Stimulated activated naive CD8-positive, alpha-beta T cell treated with anti-CD3 and anti-CD28 coated beads, Interleukin-15, Interleukin-2, amounts not matched to agents 100 U/mL and 50 U/mL, for 24 hours (primary cell): ENCODE data around the gene RABIF.
"Not testable (repeated sequence)": the region's sequence is repeated elsewhere in the genome, so short reads cannot be mapped to it uniquely, and the experiment has no call there.

Experiments
- ATAC-seq: fragments of 150-1000 bp; cut with Tn5 transposase; one replicate; pipeline ENCODE4 v1.10.0; 2021
- DNase-seq: peaks from one replicate; pipeline ENCODE4 v3.0.0; 2021

Gene RABIF

DNA sequence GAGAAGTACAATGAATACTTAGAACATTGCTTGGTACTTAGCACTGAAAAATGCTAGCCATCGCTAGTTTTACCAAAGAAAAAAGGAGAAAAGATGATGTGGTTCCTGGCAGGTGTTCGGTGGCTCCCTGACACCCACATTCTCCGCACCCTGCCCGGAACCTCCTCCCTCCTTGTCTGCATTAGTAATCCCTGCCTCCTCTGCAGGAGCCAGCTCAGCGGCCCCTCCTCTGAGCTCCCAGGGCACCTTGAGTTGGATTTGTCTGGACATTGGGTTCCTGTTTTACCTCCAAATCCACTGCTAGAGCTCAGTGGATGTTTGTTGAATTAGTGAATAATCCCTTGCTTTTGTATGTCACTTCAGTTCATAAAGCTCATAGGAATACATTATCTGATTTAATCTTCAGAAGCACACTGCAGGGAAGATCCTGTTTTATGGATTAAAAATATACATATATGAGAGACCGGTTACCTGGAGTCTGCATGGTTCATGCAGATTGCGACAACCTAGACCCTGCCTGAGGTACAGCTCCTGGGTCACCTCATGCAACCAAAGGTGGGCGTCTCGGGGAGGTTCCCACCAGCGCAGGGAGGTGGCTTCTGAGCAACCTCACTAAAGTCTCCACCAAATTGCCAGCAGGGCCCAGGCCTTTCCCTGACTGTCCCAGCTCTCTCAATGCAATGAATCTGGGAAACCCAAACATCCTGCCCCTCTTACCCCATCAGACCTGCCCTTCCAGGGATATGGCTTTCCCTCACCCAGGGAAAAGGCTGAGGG, 54.0 kb downstream of the RABIF start:
- ATAC-seq (peak; percentile 60), DNase-seq (peak; percentile 25)

DNA sequence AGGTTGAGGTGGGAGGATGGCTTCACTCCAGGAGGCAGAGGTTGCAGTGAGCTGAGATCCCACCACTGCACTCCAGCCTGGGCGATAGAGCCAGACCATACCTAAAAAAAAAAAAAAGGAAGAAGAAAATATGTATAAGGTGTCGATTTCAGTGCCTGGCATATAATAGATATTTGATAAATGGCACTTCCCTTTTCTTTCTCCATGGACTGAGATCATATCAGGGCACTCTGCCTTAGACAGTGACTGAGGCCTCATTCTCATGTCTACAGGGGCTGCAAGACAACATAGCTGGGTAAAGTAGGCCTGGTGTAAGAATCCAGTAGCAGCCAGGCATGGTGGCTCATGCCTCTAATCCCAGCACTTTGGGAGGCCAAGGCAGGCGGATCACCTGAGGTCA, 57.0 kb downstream of the RABIF start:
- no peak for DNase-seq
- ATAC-seq: no peak

- not testable (repeated sequence) for ATAC-seq, DNase-seq
These were observed 59.7 kb downstream of the RABIF start for GRCh38 chr1:202829223-202829622.
